ELF-1 (cell line): ENCODE measurements around the gene FAM50A.

Experiments used
- DNase-seq: peaks from one replicate; pipeline ENCODE4 v3.0.0-alpha.2; 2016; ENCODE audit warnings: low read depth, low spot score

Gene FAM50A

GRCh38 chrX:154413142-154413541, 30.8 kb upstream of the FAM50A start:
- DNase-seq = no peak

DNA sequence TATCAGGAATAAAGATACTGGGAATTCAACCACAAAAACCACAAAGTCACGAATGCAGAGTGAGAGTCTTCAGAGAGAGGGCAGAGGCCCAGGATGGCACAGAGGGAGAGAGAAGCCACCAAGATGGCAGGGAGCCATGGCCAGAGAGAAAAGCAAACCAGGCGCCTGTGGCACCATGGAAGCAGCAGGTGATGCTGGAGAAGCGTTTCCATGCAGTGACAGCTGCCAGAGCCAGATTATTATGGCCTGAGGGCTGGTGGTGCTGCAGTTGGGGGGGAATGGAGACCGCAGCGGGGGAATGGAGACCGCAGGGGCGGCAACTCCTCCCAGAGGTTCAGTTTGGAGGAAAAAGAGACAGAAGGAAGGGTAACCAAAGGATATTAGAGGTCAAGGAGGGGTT, 26.8 kb upstream of the FAM50A start:
- no peak for DNase-seq

DNA sequence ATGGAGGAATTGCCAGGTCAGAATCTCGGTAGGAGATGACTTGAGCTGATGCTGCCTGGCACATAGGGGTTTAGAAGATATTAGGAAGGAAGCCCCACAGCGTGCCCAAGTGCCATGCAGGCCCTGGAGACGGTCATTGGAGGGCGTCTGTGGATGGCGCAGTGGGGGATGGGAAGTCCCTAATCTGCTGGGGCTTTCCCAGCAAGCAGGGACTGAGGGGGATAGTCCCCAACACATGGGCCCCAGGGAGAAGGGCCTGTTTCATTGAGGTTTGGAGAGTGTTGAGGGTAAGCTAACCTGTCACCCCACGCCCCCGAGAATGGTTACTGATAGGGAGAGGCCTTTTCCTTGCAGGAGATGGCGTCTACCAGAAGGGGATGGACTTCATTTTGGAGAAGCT, 24.8 kb upstream of the FAM50A start:
- DNase-seq = no peak

DNA sequence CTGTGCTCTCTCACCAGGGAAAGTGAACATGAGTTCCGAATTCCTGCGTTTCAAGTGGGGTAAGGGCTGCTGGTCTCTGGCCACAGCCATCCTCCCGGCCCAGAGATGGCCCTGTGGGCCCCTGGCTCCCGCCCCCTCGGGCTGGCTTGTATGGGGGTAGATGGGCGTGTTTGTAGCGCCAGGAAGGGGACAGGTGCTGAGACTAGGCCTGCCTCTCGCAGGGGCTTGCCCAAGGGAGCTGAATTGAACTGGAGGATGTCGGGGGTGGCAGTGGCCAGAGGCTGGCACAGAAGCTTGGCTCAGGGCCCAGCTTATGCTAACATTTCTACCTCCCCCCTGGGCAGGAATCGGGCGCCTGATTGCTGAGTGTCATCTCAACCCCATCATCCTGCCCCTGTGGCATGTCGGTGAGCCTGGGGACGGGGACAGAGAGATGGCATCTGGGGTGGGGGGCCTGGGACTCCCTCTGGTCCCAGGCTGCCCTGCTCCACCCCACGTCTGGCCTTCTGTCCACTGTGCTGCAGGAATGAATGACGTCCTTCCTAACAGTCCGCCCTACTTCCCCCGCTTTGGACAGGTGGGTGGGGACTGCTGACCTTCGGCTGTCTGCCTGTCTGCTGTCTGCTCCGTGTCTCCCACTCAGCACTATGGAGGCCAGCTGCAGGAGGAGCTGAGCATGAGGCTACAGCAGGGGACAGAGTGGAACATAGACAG, 24.1 kb upstream of the FAM50A start:
- no peak for DNase-seq

DNA sequence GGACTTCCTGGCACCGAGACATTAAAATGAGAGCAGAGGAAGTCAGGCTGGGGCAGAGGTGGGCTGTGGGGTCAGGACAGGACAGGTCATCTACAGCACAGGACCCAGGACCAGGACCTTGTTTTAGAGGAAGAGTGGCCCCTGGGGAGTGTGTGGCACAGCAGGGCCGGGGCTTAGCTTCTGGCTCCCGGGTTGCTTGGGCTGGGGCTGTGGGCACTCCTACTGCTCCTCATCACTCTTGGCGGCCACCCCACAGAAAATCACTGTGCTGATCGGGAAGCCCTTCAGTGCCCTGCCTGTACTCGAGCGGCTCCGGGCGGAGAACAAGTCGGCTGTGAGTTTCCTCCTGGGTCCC, 23.6 kb upstream of the FAM50A start:
- DNase-seq = no peak

GRCh38 chrX:154426916-154427770, 16.8 kb upstream of the FAM50A start:
- DNase-seq = no peak

- DNase-seq = peak; percentile 97
Observed at GRCh38 chrX:154428176-154429171, 15.5 kb upstream of the FAM50A start, which contains the start of gene ATP6AP1. TSS of gene ATP6AP1 (plus strand) at chrX:154428677. CDS start at chrX:154428693, 16 bp downstream.

DNA sequence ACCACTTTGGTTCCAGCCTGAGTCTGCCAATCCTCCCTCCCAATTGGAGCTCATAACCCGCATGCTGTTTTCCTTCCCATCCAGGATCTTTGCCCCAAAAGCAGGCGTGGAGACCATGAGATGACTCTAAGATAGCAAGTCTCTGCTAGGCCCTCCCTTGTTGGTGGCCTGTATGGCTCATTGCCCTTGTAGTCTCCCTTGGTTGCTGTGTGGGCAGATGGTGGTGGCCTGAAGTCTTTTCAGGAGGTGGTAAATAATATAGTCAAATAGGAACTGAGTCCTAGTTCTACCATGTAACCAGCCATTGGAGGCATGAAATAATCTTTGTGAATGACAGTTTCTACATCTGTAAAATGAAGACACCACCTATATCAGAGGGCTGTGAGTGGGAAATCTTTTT, 14.2 kb upstream of the FAM50A start:
- DNase-seq = no peak

DNA sequence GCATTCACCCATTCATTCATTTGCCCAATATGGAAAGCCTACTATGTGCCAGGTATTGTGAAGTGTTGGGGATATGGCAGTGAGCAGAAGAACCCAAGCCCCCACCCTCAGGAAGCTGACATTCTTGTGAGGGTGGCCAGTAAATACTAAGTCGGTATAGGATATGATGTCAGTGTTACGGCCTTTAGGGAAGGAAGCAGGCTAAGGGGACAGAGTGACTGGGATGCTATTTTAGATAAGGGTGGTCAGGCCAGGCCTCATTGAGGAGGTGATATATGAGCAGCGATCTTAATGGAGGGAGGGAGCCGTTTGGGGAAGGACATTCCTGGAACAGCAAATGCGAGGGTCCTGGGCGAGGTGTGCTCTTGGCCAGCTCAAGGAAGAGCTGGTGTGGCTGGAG, 13.5 kb upstream of the FAM50A start:
- DNase-seq = no peak

DNA sequence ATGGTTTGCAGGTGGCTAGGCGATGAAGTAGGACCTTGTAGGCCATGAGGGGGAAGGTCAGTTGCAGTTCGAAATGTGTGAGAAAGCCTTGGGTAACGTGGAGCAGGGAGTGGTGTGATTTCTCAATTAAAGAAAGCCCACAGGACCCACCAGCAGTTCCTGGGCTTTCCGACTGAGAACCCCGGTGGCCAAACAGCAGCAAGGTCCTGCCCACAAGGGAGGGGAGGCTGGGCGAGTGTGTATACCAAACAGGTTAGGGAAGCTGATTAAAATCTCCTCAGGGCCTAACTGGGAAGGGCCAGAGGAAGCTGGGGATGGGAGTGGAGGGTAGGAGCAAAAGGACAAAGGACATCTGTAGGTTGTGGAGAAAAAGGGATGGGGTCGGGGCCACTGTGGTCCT, 13.0 kb upstream of the FAM50A start:
- DNase-seq = peak; percentile 83

GRCh38 chrX:154431341-154431740, 12.6 kb upstream of the FAM50A start:
- DNase-seq = no peak

- DNase-seq = no peak
Observed at GRCh38 chrX:154432210-154432609, 11.7 kb upstream of the FAM50A start.

DNA sequence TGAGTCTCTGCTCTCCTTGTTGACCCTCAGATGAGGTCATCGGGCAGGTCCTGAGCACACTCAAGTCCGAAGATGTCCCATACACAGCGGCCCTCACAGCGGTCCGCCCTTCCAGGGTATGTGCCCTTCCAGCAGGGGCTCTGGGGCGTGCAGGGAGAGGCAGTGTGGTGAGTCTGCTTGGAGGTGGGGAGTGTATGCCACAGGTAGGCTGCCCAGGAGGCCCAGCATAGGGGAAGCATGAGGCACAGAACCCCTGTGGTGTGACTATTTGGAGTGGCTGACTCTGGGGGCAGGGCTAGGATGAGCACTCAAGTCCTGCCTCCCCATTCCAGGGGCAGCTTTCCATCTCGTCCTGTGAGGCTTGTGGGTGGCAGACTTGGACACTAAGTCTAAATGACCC, 10.3 kb upstream of the FAM50A start:
- no peak for DNase-seq

DNA sequence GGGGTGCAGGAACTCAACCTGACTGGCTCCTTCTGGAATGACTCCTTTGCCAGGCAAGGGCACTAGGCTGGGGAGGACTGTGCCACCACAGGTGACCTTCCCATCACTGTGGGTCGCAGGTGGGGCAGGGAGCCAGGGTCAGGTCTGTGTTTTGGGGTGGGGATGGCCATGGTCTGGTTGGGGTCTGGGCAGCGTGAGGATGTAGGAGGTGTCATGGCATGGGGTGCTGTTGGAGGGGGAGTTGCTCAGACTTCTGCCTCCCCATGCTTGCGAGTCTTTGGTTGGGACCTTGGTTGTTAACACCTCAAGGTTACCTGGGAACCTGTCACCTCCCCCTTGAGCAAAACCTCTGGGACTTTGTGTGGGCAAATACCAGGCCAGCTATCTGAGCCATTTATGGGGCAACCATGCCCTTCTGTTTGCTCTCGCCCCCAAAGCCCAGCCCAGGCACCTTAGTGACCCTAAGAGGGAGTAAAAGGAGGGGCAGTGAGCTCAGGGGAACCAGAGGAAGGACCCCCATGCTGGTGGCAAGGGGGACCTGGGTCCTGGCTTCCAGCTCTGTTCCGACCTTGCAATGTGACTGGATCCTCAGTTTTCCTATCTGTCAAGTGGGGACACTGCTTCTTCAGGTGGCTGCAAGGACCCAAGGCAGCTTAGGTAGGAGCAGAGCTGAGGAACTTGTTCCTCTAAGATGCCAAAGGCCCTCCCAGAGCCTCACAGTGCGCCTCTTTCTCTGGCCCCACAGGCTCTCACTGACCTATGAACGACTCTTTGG, 9.4 kb upstream of the FAM50A start:
- no peak for DNase-seq

GRCh38 chrX:154435171-154435733, 8.7 kb upstream of the FAM50A start:
- DNase-seq = no peak

- DNase-seq = peak; percentile 76
Observed at GRCh38 chrX:154436374-154436982, 7.5 kb upstream of the FAM50A start.

DNA sequence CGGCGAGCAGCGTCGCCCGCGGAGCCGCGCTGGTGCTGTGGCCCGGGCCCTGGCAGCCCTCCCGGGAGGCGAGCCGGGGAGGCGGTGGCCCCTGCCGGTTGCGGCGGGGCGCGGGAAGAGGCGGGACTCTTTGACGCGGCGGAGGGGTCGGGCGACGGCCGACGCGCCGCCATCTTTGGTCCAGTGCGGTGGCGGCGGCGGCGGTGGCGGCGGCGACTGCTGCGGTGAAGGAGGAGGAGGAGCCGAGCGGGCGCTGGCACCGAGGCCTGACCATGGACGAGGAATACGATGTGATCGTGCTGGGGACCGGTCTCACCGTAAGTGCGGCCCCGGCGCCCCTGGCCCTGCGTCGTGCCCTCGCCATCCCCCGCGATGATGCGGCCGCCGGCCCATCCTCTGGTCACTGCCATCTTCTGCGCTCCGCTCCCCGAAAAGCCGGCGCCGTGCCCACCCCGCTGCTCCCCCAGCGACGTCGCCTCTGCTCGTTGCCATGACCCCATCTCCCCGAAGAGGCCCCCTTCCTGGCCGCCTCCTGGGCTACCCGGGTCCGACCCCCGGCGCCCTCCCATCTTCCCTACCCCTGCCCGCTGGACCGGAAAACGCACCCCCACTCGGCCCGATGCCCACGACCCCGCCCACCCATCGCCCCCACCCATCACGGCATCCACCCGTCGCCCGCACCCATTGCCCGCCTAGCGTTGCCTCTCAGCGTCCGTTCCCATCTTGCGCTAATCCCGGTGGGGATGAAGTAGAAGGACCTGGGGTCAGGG, 6.8 kb upstream of the FAM50A start, which contains the start of gene GDI1:
GDI1 (plus strand) TSS at position 172 of the 770 bp plus-strand sequence; CDS start at position 273, 101 bp downstream.
- DNase-seq = peak; percentile 60

DNA sequence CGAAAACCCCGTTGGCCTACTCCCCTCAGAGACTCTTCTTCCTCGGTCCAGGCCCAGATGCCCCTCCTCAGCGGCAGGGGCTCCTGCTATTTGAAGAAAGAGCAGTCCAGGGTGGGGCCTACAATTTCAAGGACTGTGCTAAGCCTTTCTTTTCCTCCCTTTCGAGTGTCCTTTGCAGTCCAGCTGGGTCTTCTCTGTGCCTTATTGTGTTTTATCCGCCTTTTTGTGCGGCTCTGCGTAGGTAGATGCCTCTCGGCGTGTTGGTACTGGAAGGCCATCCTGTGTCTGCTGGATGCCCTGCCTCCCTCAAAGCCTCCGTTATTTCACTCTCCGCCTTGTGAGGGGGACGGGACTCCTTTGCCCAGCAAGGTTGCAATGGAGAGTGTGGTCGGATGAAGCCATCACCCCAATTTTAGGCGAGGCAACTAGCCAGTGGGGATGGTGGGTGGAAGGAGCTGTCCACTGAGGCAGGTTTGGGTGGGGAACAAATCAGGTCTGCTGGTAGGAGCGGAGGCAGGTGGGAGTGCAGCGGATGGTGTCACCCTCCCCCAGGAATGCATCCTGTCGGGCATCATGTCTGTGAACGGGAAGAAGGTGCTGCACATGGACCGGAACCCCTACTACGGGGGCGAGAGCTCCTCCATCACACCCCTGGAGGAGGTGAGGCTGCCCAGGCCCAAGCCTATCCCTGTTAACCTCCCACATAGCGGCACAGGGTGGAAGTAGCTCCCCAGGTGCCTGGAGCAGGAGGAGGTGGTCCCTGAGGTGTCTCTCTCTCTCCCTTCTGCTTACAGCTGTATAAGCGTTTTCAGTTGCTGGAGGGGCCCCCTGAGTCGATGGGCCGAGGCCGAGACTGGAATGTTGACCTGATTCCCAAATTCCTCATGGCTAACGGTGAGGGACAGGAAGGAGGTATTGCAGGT, 5.7 kb upstream of the FAM50A start:
- no peak for DNase-seq
